ENCODE measurements around the gene FGF12.

FGF12 gene

GRCh38 chr3:192307631-192308030 is 419.7 kb downstream of the FGF12 start:
- no peak for DNase-seq (ENCODE audit: low read depth, low spot score)
- CTCF ChIA-PET: no interaction called here
- POLR2A ChIA-PET: no interaction called here

GRCh38 chr3:192303235-192303634 is 424.1 kb downstream of the FGF12 start:
- TF ChIP-seq CTCF (IDR thresholded peaks at IDR 0.05; ENCODE audit: insufficient read depth, low read length, missing control alignments): no peak
- no peak overlapping the region for H3K4me3 ChIP-seq (ENCODE audit: low read depth, low read length)
- ChIA-PET POLR2A (no interaction called here), CTCF (no interaction called here)
- no peak for DNase-seq (ENCODE audit: low read depth, low spot score)

More at GRCh38 chr3:192307631-192308030, 419.7 kb downstream of the FGF12 start:
- no peak overlapping the region for H3K4me3 ChIP-seq (ENCODE audit: low read depth, low read length)
- TF ChIP-seq CTCF (IDR thresholded peaks at IDR 0.05; ENCODE audit: insufficient read depth, low read length, missing control alignments): no peak

- no peak for DNase-seq (ENCODE audit: low read depth, low spot score)
- ChIA-PET POLR2A (no interaction called here), CTCF (no interaction called here)
- no peak overlapping the region for H3K4me3 ChIP-seq (ENCODE audit: low read depth, low read length)
- no peak for TF ChIP-seq CTCF (IDR thresholded peaks at IDR 0.05; ENCODE audit: insufficient read depth, low read length, missing control alignments)
Measured at GRCh38 chr3:192302721-192303120, 424.6 kb downstream of the FGF12 start.

- H3K4me3 ChIP-seq (ENCODE audit: low read depth, low read length): no peak overlapping the region
- POLR2A ChIA-PET: no interaction called here
- CTCF ChIA-PET: no interaction called here
- TF ChIP-seq CTCF (IDR thresholded peaks at IDR 0.05; ENCODE audit: insufficient read depth, low read length, missing control alignments): no peak
- no peak for DNase-seq (ENCODE audit: low read depth, low spot score)
Measured at GRCh38 chr3:192299921-192300320, 427.4 kb downstream of the FGF12 start.

GRCh38 chr3:192296845-192297244 is 430.5 kb downstream of the FGF12 start:
- no peak for TF ChIP-seq CTCF (IDR thresholded peaks at IDR 0.05; ENCODE audit: insufficient read depth, low read length, missing control alignments)
- CTCF ChIA-PET: no interaction called here
- DNase-seq (ENCODE audit: low read depth, low spot score): no peak
- POLR2A ChIA-PET: no interaction called here
- H3K4me3 ChIP-seq (ENCODE audit: low read depth, low read length): no peak overlapping the region

GRCh38 chr3:192284443-192285072 is 442.8 kb downstream of the FGF12 start:
- TF ChIP-seq CTCF (IDR thresholded peaks at IDR 0.05; ENCODE audit: insufficient read depth, low read length, missing control alignments): no peak
- DNase-seq (ENCODE audit: low read depth, low spot score): no peak
- POLR2A ChIA-PET: no interaction called here
- H3K4me3 ChIP-seq (ENCODE audit: low read depth, low read length): no peak overlapping the region
- CTCF ChIA-PET: interaction anchor here (1.0 kb wide), 1 partner anchor 12 kb away, joined by 3 read pairs; no protein-coding TSS in a partner anchor
